Liver (tissue), 9 donors: ENCODE data around the gene MRPL24. TPM values are rescaled to one million over a fixed set of nuclear protein-coding genes. Genes with fewer than 3 reads are reported as not detected.

ENCODE experiments used
- DNase-seq: peaks from one replicate; pipeline ENCODE4 v3.0.0-alpha.2; 2017; ENCODE audit warnings: low spot score
- H3K27ac ChIP-seq, 2 donors: one replicate each; pipeline ENCODE4 v1.7.0; 2013; ENCODE audit warnings: inconsistent platforms in 2 of 2, low read length in 2 of 2, control low read depth in 1 of 2, low read depth in 1 of 2, mild to moderate bottlenecking in 1 of 2
- H3K27me3 ChIP-seq, 4 donors: one replicate each; pipeline versions ENCODE4 v1.6.1 to v1.7.0; 2013; ENCODE audit warnings: low read length in 3 of 4, inconsistent platforms in 1 of 4, mild to moderate bottlenecking in 1 of 4, moderate library complexity in 1 of 4; ENCODE audit not compliant: control insufficient read depth in 4 of 4, insufficient read depth in 4 of 4
- H3K36me3 ChIP-seq, 4 donors: one replicate each; pipeline versions ENCODE4 v1.6.1 to v1.7.0; 2013; ENCODE audit warnings: low read length in 3 of 4, mild to moderate bottlenecking in 3 of 4, low read depth in 1 of 4, moderate library complexity in 1 of 4; ENCODE audit not compliant: control insufficient read depth in 4 of 4, insufficient read depth in 3 of 4
- H3K4me1 ChIP-seq, 4 donors: one replicate each; pipeline versions ENCODE4 v1.6.1 to v1.7.0; 2013; ENCODE audit warnings: low read length in 3 of 4, mild to moderate bottlenecking in 3 of 4, moderate library complexity in 1 of 4; ENCODE audit not compliant: control insufficient read depth in 4 of 4, insufficient read depth in 4 of 4
- H3K4me3 ChIP-seq, 3 donors: one replicate each; pipeline versions ENCODE4 v1.6.1 to v1.7.0; 2013; ENCODE audit warnings: low read length in 3 of 3, control low read depth in 1 of 3, low read depth in 1 of 3, mild to moderate bottlenecking in 1 of 3
- H3K9ac ChIP-seq, 2 donors: one replicate each; pipeline ENCODE4 v1.7.0; 2013; ENCODE audit warnings: low read length in 2 of 2, mild to moderate bottlenecking in 2 of 2, moderate library complexity in 2 of 2, control low read depth in 1 of 2, low read depth in 1 of 2
- H3K9me3 ChIP-seq, 4 donors: one replicate each; pipeline versions ENCODE4 v1.6.1 to v1.7.0; 2013; ENCODE audit warnings: low read length in 3 of 4; ENCODE audit not compliant: control insufficient read depth in 4 of 4
- ATF3 ChIP-seq: IDR thresholded peaks from 2 replicates; pipeline ENCODE4 v1.6.1; 2016; ENCODE audit warnings: antibody characterized with exemption
- CTCF ChIP-seq: fragments of 150-350 bp; IDR thresholded peaks from 2 replicates; pipeline ENCODE4 v1.5.1; 2017; ENCODE audit warnings: improper control_type of control experiment, low read depth, low read length; ENCODE audit not compliant: missing input control
- EGR1 ChIP-seq, 2 donors: IDR thresholded peaks; 2 replicates each; pipeline ENCODE4 v1.6.1; 2016 to 2018; ENCODE audit warnings: antibody characterized with exemption in 2 of 2, low read depth in 2 of 2
- FOXA1 ChIP-seq: IDR thresholded peaks from 2 replicates; pipeline ENCODE4 v1.6.1; 2016; ENCODE audit warnings: antibody characterized with exemption
- FOXA2 ChIP-seq: IDR thresholded peaks from 2 replicates; pipeline ENCODE4 v1.6.1; 2016; ENCODE audit warnings: antibody characterized with exemption
- GABPA ChIP-seq, 2 donors: IDR thresholded peaks in 1 of 2; conservative IDR thresholded peaks in 1 of 2; 2 replicates each; pipeline ENCODE4 v1.6.1; 2016; ENCODE audit warnings: antibody characterized with exemption in 2 of 2, mild to moderate bottlenecking in 1 of 2, moderate library complexity in 1 of 2
- HNF4A ChIP-seq, 2 donors: conservative IDR thresholded peaks; 2 replicates each; pipeline ENCODE4 v1.6.1; 2016; ENCODE audit warnings: antibody characterized with exemption in 2 of 2, mild to moderate bottlenecking in 2 of 2
- HNF4G ChIP-seq: IDR thresholded peaks from 2 replicates; pipeline ENCODE4 v1.6.1; 2016; ENCODE audit warnings: antibody characterized with exemption
- JUND ChIP-seq, 2 donors: IDR thresholded peaks; 2 replicates each; pipeline ENCODE4 v1.6.1; 2016; ENCODE audit warnings: antibody characterized with exemption in 2 of 2
- MAX ChIP-seq: IDR thresholded peaks from 2 replicates; pipeline ENCODE4 v1.6.1; 2016; ENCODE audit warnings: antibody characterized with exemption
- NR2F2 ChIP-seq: IDR thresholded peaks from 2 replicates; pipeline ENCODE4 v1.6.1; 2016; ENCODE audit warnings: antibody characterized with exemption
- RAD21 ChIP-seq, 2 donors: IDR thresholded peaks; 2 replicates each; pipeline ENCODE4 v1.6.1; 2016; ENCODE audit warnings: antibody characterized with exemption in 2 of 2, mild to moderate bottlenecking in 2 of 2
- RXRA ChIP-seq, 2 donors: IDR thresholded peaks; 2 replicates each; pipeline ENCODE4 v1.6.1; 2017 to 2018; ENCODE audit warnings: antibody characterized with exemption in 2 of 2, mild to moderate bottlenecking in 1 of 2
- SP1 ChIP-seq: IDR thresholded peaks from 2 replicates; pipeline ENCODE4 v1.6.1; 2018; ENCODE audit warnings: antibody characterized with exemption, mild to moderate bottlenecking
- TAF1 ChIP-seq: conservative IDR thresholded peaks from 2 replicates; pipeline ENCODE4 v1.6.1; 2016; ENCODE audit warnings: antibody characterized with exemption, mild to moderate bottlenecking
- YY1 ChIP-seq: IDR thresholded peaks from 2 replicates; pipeline ENCODE4 v1.6.1; 2016; ENCODE audit warnings: antibody characterized with exemption, mild to moderate bottlenecking
- WGBS: extraction: QIAGEN DNeasy Blood & Tissue Kit; methylation state at CpG from one replicate; pipeline ENCODE4 v1.1.7; 2013; 5-methylcytosine and 5-hydroxymethylcytosine counted together
- polyA plus RNA-seq, 2 donors: library from polyadenylated mRNA; stranded (reverse) in 1 of 2; unstranded in 1 of 2; fragments of 200-250 nt in 1 of 2; fragments of >200 nt in 1 of 2; fragmentation: Nextera tagmentation in 1 of 2; extraction: Ambion mirVana in 1 of 2; gene quantifications; one replicate each; pipeline versions ENCODE4 v1.2.1 to v1.2.3, GENCODE V29; 2013 to 2015
- total RNA-seq, 2 donors: library from RNA; depleted of rRNA; stranded (reverse); fragments of >200 nt; gene quantifications; one replicate each; pipeline ENCODE4 v1.2.3, GENCODE V29; 2014
- TF ChIP-seq, protein P1 (sequence below): IDR thresholded peaks from 2 replicates; pipeline ENCODE4 v1.6.1; 2016; ENCODE audit warnings: antibody characterized with exemption, mild to moderate bottlenecking
- TF ChIP-seq, protein P2 (sequence below): IDR thresholded peaks from 2 replicates; pipeline ENCODE4 v1.6.1; 2016; ENCODE audit warnings: antibody characterized with exemption
- donor health status: healthy.
- donor health status: healthy.
- donor health status: healthy.
- donor health status: healthy.
- donor health status: healthy.

The MRPL24 gene
- total and polyA plus RNA-seq, 4 donors, result 26.2 to 123 (median 61.1) TPM

DNA sequence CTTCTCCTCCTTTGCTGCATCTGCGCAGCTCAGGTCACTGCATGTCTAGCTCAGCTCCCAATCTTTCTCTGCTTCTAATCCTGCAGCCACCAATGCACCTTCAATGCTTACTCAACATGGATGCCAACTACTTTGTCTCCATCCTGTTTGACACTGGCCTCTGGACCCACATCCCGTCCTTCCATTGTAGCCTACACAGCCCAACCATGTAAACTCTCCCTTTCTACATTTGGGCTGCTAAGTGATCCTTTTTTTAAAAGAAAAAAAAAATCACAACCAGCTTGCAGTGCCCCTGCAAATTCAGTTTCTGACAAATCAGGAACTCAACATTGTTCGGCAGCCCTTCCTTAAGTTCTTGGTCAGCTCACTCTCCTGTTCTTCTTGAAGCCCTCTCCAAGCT, 26.1 kb downstream of the MRPL24 start:
- Histone ChIP-seq H3K27ac (no peak overlapping the region), H3K4me3 (no peak overlapping the region), H3K9me3 (no peaks in the 10 kb centered on the region), H3K4me1 (no peaks in the 10 kb centered on the region), H3K36me3 (no peaks in the 10 kb centered on the region), H3K9ac (no peak overlapping the region), H3K27me3 (no peaks in the 10 kb centered on the region)
- no peak for DNase-seq
- no peak for TF ChIP-seq TAF1
- no peak for TF ChIP-seq SP1
- no peak for TF ChIP-seq YY1
- TF ChIP-seq GABPA (IDR thresholded peaks at IDR 0.05 in 1 of 2, conservative IDR thresholded peaks at IDR 0.05 in 1 of 2), result no peak
- no peak for TF ChIP-seq FOXA2
- TF ChIP-seq CTCF, result no peak
- TF ChIP-seq, protein P1, sequence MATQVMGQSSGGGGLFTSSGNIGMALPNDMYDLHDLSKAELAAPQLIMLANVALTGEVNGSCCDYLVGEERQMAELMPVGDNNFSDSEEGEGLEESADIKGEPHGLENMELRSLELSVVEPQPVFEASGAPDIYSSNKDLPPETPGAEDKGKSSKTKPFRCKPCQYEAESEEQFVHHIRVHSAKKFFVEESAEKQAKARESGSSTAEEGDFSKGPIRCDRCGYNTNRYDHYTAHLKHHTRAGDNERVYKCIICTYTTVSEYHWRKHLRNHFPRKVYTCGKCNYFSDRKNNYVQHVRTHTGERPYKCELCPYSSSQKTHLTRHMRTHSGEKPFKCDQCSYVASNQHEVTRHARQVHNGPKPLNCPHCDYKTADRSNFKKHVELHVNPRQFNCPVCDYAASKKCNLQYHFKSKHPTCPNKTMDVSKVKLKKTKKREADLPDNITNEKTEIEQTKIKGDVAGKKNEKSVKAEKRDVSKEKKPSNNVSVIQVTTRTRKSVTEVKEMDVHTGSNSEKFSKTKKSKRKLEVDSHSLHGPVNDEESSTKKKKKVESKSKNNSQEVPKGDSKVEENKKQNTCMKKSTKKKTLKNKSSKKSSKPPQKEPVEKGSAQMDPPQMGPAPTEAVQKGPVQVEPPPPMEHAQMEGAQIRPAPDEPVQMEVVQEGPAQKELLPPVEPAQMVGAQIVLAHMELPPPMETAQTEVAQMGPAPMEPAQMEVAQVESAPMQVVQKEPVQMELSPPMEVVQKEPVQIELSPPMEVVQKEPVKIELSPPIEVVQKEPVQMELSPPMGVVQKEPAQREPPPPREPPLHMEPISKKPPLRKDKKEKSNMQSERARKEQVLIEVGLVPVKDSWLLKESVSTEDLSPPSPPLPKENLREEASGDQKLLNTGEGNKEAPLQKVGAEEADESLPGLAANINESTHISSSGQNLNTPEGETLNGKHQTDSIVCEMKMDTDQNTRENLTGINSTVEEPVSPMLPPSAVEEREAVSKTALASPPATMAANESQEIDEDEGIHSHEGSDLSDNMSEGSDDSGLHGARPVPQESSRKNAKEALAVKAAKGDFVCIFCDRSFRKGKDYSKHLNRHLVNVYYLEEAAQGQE, result no peak
- TF ChIP-seq HNF4A (conservative IDR thresholded peaks at IDR 0.05), result no peak
- no peak for TF ChIP-seq NR2F2
- TF ChIP-seq FOXA1, result no peak
- TF ChIP-seq HNF4G, result no peak
- no peak for TF ChIP-seq MAX
- TF ChIP-seq JUND (IDR thresholded peaks at IDR 0.05), result no peak
- TF ChIP-seq RAD21 (IDR thresholded peaks at IDR 0.05), result no peak
- no peak for TF ChIP-seq EGR1 (IDR thresholded peaks at IDR 0.05; ENCODE audit: low read depth in 2 of 2)
- no peak for TF ChIP-seq RXRA (IDR thresholded peaks at IDR 0.05)
- TF ChIP-seq ATF3, result no peak
- WGBS, result 87% methylated on average over 3 of the region's 3 CpGs

GRCh38 chr1:156712626-156713025, 28.3 kb downstream of the MRPL24 start:
- no peaks in the 10 kb centered on the region for H3K9me3 ChIP-seq
- DNase-seq, result no peak
- H3K36me3 ChIP-seq, result no peaks in the 10 kb centered on the region
- TF ChIP-seq FOXA2 (no peak), TAF1 (no peak), CTCF (no peak), RAD21 (IDR thresholded peaks at IDR 0.05) (no peak), MAX (no peak), FOXA1 (no peak)
- TF ChIP-seq, protein P2, sequence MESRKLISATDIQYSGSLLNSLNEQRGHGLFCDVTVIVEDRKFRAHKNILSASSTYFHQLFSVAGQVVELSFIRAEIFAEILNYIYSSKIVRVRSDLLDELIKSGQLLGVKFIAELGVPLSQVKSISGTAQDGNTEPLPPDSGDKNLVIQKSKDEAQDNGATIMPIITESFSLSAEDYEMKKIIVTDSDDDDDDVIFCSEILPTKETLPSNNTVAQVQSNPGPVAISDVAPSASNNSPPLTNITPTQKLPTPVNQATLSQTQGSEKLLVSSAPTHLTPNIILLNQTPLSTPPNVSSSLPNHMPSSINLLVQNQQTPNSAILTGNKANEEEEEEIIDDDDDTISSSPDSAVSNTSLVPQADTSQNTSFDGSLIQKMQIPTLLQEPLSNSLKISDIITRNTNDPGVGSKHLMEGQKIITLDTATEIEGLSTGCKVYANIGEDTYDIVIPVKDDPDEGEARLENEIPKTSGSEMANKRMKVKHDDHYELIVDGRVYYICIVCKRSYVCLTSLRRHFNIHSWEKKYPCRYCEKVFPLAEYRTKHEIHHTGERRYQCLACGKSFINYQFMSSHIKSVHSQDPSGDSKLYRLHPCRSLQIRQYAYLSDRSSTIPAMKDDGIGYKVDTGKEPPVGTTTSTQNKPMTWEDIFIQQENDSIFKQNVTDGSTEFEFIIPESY, result no peak
- TF ChIP-seq, protein P1, result no peak
- no peaks in the 10 kb centered on the region for H3K4me1 ChIP-seq
- WGBS, result 74% methylated on average over 3 of the region's 3 CpGs
- H3K4me3 ChIP-seq, result no peak overlapping the region
- H3K27ac ChIP-seq, result no peak overlapping the region
- H3K9ac ChIP-seq, result no peak overlapping the region
- no peaks in the 10 kb centered on the region for H3K27me3 ChIP-seq
